Left lobe of liver (tissue), 2 donors: Measurements from ENCODE around the gene RPP25L. TPM values are rescaled to one million over a fixed set of nuclear protein-coding genes. Genes with fewer than 3 reads are reported as not detected.

Source experiments
- ATAC-seq: fragments of 200-7000 bp; cut with Tn5 transposase; one replicate; pipeline ENCODE4 v1.9.1; 2020; ENCODE audit warnings: mild to moderate bottlenecking, moderate library complexity
- DNase-seq: peaks from one replicate; pipeline ENCODE4 v3.0.0-alpha.2; 2020; ENCODE audit warnings: low spot score
- total RNA-seq: library from RNA; stranded (reverse); gene quantifications from one replicate; pipeline ENCODE4 v1.2.1, GENCODE V29; 2021
- donor health status: DM: no; HTN: no; CAD: no; lungs with moderate emphysema.
- donor health status: DM: no; HTN: yes; CAD: no.

RPP25L gene
- total RNA-seq, 1 donor from 2014 or later, result 25.5 TPM

DNA sequence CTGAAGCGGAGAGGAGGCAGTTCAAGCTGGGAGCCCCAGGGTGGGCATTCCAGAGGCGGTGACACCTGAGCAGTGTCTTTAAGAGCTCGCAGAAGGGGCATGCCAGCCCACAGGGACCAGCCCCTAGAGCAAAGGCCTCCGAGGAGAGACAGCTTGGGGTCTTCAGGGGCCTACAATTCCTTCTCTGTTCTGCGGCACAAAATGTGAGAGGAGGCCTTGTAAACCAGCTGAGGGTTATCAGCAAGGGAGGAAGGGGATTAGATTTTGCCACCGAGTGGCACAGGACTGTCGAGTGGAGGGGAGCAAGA lies 26.2 kb upstream of the RPP25L start:
- ATAC-seq (no peak), DNase-seq (no peak)

DNA sequence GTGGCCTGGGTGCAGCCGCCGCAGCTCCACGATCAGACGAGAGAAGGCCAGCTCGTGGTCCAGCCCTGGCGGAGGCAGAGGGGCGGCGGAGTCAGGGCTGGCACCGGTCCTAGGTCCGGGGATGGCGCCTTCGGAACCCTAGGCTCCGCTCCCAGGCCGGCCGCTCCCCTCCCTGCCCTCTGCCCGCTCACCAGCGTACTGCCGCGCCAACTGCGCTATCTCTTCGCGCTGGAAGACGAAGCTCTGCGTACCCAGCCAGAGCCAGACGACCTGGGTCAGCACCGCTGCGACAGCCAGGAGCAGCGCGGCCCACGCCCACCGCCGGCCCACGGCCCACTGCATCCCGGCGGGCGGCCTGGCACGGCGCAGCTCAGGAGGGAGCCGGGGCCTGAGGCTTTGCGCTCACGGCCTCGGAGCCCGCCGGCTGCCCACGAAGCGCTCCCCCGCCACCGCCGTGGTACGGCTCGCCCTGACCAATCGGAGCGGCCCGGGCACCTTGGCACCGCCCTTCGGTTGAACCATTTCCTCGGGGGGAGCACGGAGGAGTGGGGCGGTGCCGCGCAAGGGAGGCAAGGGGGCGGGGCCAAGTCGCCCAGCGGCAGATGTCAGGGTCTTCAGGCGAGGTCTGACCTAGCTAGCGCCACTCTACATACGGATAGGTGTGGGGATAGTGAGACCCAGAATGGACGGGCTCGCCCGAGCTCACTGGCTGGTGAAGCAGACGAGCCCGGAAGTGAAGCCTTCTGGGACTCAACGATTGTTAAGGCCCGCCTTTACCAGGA lies 25.6 kb upstream of the RPP25L start, which contains the start of gene SIGMAR1:
SIGMAR1 (minus strand) TSS at position 432 of the 782 bp plus-strand sequence; CDS start at position 342, 90 bp downstream.
- DNase-seq (peak; percentile 97), ATAC-seq (peak; percentile 86)

DNA sequence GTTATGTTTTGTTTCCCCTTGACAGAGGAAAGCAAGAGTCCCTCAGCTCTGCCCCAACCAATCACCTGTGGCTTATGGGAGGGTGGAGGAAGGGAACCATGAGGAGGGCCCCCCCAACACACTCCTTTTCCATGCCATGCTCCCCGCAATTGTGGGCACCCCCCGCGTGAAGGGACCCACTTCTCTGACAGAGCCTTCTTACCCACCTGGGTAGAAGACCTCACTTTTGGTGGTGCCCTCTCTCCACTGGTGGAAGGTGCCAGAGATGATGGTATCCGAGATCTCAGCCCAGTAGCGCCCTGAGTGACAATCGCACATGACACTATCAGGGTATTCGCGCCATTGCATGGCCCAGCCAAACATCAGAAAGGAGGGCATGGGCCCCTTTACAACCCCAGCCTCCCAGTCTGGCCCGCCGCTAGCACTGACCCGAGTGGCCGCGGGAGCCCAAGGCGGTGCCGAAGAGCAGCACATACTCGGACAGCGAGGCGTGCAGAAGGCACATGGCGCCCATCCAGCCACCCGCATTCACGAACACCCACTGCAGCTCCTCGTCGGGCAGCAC lies 25.0 kb upstream of the RPP25L start:
- ATAC-seq (peak; percentile 44), DNase-seq (no peak)

DNA sequence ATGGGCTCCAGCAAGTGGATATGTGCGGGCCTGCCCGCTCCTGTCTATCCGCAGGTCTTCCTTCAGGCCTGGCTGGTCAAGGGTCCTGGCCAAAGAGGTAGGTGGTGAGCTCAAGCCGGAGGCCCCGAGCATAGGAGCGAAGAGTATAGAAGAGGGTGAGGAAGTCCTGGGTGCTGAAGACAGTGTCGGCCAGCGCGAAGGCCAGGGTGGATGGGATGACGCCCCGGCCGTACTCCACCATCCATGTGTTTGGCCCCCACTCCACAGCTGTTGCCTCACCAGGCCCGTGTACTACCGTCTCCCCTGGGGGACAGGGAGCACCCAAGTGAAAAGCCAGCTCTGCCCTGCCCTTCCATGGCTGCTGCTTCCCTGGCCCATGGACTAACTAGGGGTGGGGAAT lies 23.7 kb upstream of the RPP25L start:
- DNase-seq (no peak), ATAC-seq (no peak)

DNA sequence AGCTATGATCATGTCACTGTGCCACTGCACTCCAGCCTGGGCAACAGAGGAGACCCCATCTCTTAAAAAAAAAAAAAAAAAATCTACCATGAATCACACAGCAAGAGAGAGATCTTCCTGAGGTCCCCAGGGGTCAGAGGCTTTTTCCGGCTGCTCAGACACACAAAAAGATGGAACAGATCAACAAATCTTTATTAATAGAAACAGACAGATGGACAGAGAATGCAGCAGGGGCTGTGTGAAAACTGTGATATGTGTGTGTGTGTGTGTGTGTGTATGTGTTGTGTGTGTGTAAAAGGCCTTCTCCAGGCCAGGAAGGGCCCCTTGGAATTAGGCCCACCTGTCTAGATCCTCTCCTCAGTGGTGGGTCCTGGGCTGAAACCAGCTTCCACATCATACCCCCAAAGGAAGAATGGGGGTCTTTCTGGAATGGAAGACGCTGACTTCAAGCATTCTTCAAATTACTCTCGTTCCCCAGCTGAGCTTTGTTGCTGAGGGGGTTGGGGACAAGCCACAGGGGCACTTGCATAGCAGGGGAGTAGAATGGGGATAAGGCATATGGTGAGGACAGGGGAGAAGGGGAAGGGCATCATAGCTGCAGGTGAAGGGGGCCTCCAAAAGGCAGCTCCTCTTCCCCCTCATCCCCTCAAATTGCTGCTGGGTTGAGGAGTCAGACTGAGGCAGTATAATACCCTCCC lies 22.8 kb upstream of the RPP25L start:
- ATAC-seq (no peak), DNase-seq (no peak)

DNA sequence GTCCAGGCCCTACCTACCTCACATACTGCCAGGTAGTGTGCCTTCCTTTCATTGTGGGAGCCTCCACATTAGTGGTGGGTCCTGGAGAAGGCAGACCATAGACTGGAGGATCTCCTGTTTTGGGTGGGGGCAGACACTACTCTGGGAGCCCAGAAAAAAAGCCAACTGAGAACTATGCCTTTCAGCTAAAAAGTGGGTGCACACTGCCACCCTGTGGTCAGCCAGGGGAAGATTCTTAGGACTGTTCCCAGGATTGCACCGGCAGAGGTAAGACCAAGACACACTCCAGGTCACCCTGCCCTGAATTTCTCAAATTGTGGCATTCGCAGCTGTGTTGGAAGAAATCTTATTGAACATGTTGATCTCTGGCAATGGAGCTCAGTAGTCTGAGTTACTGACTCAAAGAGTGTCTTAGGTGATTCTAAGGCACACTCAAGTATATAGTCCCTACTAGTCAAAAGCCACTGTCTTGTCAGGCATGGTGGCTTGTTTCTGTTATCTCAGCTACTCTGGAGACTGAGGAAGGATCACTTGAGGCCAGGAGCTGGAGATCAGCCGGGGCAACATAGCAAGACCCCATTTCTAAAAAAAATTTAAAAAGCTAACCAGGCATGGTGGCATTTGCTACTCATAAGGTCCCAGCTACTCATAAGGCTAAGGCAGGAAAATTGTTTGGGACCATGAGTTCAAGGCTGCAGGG lies 22.1 kb upstream of the RPP25L start:
- DNase-seq (peak; percentile 70), ATAC-seq (peak; percentile 30)

DNA sequence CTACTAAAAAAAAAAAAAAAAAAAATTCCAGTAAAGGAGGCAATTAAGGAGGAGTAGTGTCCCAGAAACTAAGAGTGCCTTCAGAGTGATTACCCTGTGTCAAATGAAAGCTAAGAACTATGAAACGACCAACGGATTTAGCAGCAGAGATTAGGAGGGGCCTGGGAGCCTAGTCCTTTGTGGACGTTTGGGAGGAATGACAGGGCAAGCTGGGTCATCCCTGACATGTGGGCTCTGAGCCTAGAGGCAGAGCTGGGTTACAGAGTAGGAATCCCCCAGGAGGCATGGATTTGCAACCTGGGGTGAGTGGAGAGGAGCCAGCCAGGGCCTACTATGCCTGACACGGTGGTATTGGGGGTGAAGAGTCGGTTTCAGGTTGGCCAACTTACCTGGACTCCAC lies 21.3 kb upstream of the RPP25L start:
- ATAC-seq (no peak), DNase-seq (no peak)

DNA sequence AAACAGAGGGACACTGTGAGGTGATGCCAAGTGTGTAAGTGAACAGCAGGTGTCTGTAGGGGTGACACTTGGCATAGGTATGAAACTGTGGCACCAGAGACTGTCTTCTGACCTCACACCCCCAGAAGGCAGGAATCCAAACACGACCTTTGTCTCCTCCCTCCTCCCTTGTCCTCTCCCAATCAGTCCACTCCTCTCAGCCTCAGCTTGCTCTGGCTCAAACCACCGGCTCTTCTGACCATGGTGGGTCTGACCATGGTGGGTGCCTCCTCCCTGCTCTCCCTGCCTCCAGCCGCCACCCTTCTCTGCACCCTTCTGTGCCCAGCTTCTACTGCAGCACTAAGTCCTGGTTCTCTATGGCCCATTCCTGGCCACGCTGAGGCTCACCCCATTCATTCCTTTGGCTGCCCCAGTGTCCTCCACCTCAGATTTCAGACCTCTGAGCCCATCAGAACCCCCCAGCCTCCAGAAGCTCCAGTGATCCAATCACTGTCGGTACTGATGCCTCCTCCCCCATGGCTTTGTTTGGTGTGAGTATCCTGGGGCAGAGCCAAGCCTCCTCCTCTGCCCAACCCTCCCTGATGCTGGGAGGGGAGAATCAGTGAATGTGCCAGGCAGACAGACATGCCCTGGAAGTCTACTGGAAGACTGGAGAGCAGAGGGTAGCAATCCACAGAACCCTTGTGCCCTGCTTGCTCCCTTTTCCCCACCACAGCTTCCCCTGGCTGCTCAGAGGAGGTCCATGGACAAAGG lies 18.7 kb upstream of the RPP25L start:
- ATAC-seq (peak; percentile 72), DNase-seq (peak; percentile 89)

DNA sequence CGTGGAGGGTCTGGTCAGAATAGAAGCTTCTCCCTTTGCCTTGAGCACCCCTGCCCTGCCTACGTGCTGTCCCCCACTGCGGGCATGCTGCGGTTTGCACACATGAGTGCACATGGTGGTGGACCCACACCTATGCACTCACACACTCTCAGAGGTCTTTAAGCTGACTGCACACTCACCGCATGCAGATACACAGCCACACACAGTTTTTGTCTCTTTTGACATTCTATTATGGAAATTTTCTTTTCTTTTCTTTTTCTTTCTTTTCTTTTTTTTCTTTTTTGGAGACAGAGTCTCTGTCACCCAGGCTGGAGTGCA lies 17.6 kb upstream of the RPP25L start:
- DNase-seq (no peak), ATAC-seq (peak; percentile 1)

DNA sequence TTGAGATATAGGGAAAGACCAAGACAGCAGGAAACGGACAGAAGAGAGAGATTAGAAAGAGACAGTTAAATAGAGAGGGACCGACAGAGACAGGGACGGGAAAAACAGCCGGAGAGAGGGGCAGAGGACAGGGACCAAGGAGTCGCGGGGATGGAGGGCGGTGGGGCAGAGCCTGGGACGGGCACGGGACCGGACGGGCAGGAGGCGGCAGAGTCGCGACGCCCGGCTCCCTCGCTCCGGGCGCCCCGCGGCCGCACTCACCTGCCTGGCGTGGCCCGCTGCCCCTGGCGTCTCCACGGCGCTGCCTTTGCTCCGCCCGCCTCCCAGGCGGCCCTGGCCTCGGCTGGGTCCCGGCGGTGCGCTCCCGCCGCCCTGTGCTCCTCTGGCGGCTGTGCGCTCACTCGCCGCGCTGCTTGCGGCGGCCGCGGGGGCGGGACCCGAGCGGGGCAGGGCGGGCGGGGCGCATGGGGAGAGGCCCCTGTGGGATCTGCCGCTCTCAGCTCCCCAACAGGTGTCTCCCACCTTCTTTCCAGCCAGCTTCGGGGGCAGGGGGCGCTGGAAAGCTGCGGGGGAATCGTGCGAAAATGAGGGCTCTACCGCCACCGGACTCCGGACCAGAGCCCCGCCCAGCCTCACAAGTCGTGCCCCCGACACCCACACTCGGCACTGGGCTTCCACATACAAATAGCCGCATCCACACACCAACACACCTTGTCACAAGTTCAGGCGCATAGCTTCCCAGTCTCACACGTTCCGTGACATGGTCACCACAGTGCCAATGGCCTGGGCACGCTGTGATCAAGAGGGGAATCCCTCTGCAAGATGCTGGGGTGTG lies 17.0 kb upstream of the RPP25L start, which contains the start of gene ARID3C:
ARID3C (minus strand) TSS at position 411 of the 835 bp plus-strand sequence. CDS start 1,052 bp downstream, outside the sequence.
- DNase-seq (peak; percentile 74), ATAC-seq (peak; percentile 71)

DNA sequence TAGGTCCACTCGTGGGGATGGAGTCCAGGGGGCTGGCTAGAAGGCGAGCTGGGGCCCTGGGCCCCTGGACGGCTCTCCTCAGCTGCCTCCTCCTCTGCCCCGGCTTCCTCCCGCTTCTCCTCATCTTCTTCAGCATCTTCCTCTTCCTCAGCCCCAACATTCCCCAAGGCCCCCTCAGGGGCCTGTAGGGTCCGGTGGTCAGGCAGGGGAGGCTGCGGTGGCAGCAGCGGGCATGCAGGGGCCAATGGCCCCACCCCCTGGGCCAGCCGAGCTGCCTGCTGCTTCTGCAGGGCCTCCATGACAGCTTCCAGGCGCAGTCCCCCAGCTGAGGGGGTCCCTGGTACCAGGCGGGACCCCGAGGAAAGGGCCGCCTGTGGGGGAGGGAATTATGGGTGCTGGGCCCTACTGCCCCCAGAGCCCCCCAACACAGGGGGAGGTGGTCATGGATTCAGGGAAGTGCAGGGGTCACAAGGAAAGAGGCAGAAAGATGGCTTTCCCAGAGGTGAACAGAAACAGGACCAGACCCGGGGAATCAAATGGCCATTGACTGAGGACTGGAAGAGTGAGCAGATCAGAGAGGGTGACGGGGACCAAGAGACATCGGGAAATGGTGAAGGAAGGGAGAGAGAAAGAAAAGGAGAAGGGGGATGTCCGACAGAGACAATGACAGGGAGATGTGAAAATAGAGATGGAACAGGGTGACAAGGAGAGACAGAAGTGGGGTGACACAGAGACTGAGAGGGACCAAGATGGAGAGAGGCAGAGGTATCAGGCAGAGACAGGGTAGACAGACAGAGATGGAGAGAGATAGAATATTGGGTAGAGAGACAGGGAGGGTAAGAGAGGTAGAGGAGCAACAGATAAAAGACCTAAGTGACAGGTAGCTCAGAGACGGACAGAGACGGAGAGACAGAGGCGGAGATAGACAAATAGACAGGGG lies 16.1 kb upstream of the RPP25L start:
- no peak for ATAC-seq
- no peak for DNase-seq

DNA sequence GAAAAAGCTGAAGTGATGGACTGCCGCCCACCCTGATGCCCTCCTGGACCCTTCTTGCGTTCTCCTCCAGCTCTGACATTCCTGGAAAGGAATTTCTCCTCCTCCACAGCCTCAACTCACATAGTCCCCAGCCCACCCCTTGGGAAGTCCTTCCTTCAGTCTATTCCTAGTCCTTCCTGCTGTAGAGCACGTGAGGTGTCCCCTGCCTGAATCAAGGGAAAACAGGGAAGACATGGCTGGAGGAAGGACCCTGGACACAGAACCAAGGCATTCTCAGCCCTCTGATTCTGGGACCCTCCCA lies 13.2 kb upstream of the RPP25L start:
- no peak for ATAC-seq
- no peak for DNase-seq

DNA sequence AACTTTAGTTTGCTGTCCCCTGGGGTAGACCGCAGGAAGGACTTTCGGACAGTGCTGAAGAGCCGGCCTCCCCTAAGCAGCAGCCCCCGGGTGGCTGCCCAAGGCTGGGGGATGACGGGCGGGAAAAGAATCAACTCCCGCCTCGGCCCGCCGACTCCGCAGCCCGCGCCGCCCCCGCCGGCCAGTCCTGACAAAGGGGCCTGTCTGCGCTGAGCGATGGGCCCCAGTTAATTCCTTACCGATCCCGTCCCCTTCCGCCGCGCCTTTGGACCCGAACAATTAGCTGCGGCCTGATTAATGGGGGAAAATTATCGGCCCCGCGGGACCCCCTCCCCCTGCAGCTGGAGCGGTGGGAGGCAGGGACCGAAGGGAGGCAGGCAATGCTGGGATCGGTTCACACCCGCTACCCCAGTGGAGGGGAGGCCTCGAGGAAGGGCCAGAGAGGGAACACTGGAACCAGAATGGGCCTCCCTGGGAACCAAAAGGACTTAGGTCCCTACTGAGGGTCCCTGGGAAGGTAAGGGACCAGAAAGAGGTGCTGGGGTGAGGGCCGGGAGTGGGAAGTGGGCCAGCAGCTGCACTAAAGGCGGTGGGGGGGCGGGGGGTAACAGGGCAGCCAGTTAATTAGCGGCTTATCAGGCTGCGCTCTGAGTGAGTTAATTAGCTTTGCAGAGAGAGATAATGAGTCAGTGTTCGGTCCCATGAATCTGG lies 12.7 kb upstream of the RPP25L start:
- ATAC-seq, result no peak

DNA sequence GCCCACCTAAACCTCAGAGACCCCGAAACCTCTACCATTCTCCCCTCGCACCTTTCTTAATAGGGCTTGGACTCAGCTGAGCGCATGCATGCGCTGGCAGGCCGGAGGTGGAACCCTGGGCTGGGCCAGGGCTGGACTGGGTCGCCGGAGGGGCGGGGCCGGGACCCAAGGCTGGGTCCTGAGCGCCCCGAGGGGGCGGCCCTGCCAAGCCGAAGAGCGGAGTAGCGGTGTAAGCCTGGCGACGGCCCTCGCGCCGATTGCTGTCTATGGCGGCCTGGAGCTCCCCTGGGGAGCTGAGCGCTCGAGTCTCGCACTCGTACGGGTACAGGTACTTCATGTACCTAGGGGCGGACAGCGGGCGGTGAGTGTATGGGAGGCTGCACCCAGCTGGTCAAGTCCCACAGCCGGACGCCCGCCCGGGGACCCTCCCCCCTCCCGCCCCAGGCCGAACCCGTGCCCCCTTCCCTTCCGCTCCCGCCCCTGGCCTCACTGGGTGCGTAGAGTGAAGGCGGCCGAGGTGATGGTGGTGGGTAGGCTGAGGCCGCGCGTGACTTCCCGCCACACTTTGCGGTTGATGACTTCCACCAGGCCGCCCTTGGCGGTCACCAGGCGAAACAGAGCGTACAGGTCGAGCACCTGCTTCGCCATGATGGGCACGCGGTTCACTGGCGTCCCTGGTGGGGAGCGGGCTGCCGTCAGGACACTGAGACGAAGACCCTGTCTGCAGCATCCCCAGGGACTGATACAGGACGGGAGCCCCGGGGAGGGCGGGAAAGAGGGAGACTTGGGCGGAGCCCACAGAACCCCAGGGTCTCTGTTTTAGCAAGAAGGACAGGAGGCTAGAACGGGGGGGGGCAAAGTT lies 11.7 kb upstream of the RPP25L start:
- ATAC-seq, result no peak
- DNase-seq, result no peak

More for the DNA sequence above, 12.7 kb upstream of the RPP25L start:
- DNase-seq, result no peak

DNA sequence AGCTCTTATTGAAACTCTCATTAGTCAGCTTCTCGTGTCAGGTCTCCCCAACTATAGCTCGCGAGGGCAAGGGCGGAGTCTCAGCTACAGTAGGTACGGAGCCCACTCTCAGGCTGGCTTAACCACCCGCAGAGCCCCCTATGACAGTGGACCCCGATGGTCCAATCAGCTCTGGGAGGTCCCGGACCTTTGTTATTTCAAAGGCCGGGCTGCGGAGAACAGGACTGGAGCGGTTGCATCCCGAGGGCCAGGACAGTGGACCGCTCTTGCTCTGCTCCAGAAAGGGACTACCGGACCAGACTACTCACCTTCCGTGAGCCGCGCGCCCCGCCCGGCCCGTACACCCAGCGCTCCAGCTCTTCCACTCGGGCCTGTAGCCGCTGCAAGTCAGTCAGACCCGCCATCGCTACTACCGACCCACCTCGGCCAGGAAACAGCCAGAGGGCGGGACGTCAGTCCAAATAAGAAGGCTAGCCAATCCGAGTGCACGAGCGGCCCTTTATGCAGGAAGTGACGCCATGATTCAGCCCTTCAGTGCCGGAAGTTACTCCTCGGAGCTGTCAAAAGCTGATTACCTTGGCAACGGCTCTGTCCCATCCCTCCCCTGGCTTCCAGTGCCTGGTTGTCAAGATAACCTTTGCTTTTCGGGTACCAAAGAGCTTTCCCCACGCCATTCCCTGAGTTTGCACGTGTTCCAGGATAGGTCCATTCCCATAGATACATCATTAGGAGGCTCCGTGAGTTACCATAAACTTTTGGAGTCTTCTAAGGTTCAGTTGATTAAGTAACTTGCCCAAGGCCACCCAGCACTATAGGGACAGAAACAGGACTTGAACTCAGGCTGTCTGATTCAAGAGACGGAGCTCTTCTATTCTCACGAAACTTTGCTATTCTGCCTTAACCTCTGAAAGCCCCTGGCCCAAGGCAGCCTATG lies 8.4 kb upstream of the RPP25L start, which contains the start of gene DCTN3:
DCTN3 (minus strand) TSS at position 435 of the 934 bp plus-strand sequence; CDS start at position 404, 31 bp downstream.
- ATAC-seq, result peak; percentile 98
- DNase-seq, result peak; percentile 94

DNA sequence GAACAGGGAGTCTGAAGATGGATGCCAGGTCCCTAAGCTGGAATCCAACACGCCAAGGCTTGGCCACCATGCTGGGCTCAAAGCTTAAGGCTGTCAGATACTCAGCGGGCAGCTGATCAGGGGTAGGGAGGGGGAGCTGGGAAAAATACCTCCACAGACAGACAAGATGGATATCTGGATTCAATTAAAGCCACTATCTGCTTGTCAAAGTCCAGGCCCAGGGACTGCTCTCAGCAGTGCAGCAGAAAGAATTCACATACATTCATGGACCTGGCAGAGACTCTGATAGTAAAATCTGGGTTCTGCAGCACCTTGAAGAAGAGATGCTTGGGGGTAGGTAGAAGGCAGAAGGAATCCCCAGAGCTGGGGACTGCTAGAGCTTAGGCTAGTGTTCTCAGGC lies 3.2 kb upstream of the RPP25L start:
- ATAC-seq (no peak), DNase-seq (no peak)
